Measurements from ENCODE around the gene PCSK5.
"Not testable (repeated sequence)": the region's sequence is repeated elsewhere in the genome, so short reads cannot be mapped to it uniquely, and the experiment has no call there.

Gene PCSK5

GRCh38 chr9:76007935-76008334, 117.5 kb downstream of the PCSK5 start:
- no peak for DNase-seq (ENCODE audit: low spot score)

GRCh38 chr9:76013809-76014208, 123.3 kb downstream of the PCSK5 start:
- DNase-seq (ENCODE audit: low spot score) = no peak

- DNase-seq (ENCODE audit: low spot score) = no peak
These were observed 127.8 kb downstream of the PCSK5 start for GRCh38 chr9:76018235-76018634.

GRCh38 chr9:76018761-76019160, 128.3 kb downstream of the PCSK5 start:
- DNase-seq (ENCODE audit: low spot score) = no peak

GRCh38 chr9:76020652-76021051, 130.2 kb downstream of the PCSK5 start:
- no peak for DNase-seq (ENCODE audit: low spot score)

- DNase-seq (ENCODE audit: low spot score) = no peak
These were observed 131.8 kb downstream of the PCSK5 start for GRCh38 chr9:76022317-76022716.

GRCh38 chr9:76023715-76024195, 133.3 kb downstream of the PCSK5 start:
- DNase-seq (ENCODE audit: low spot score) = no peak

- no peak for DNase-seq (ENCODE audit: low spot score)
These were observed 134.8 kb downstream of the PCSK5 start for GRCh38 chr9:76025286-76025685.

GRCh38 chr9:76026796-76027195, 136.3 kb downstream of the PCSK5 start:
- DNase-seq (ENCODE audit: low spot score) = no peak

- no peak for DNase-seq (ENCODE audit: low spot score)
These were observed 136.9 kb downstream of the PCSK5 start for GRCh38 chr9:76027416-76027815.

- no peak for DNase-seq (ENCODE audit: low spot score)
These were observed 137.4 kb downstream of the PCSK5 start for GRCh38 chr9:76027861-76028260.

- no peak for DNase-seq (ENCODE audit: low spot score)
These were observed 141.7 kb downstream of the PCSK5 start for GRCh38 chr9:76032038-76032796.

- no peak for DNase-seq (ENCODE audit: low spot score)
These were observed 142.4 kb downstream of the PCSK5 start for GRCh38 chr9:76032797-76033373.

- no peak for DNase-seq (ENCODE audit: low spot score)
These were observed 143.6 kb downstream of the PCSK5 start for GRCh38 chr9:76034049-76034448.

GRCh38 chr9:76036762-76037161, 146.3 kb downstream of the PCSK5 start:
- DNase-seq (ENCODE audit: low spot score) = no peak

- DNase-seq (ENCODE audit: low spot score) = no peak
These were observed 147.2 kb downstream of the PCSK5 start for GRCh38 chr9:76037587-76038225.

- no peak for DNase-seq (ENCODE audit: low spot score)
These were observed 148.0 kb downstream of the PCSK5 start for GRCh38 chr9:76038431-76038830.

GRCh38 chr9:76044266-76044819, 153.9 kb downstream of the PCSK5 start:
- no peak for DNase-seq (ENCODE audit: low spot score)

- no peak for DNase-seq (ENCODE audit: low spot score)
These were observed 154.7 kb downstream of the PCSK5 start for GRCh38 chr9:76045221-76045620.

GRCh38 chr9:76049341-76049740, 158.9 kb downstream of the PCSK5 start:
- DNase-seq (ENCODE audit: low spot score) = no peak

- DNase-seq (ENCODE audit: low spot score) = no peak
These were observed 177.2 kb downstream of the PCSK5 start for GRCh38 chr9:76067696-76068095.

GRCh38 chr9:76077537-76077936, 187.1 kb downstream of the PCSK5 start:
- DNase-seq (ENCODE audit: low spot score) = no peak

GRCh38 chr9:76081281-76081680, 190.8 kb downstream of the PCSK5 start:
- DNase-seq (ENCODE audit: low spot score) = not testable (repeated sequence)

Data from RKO (cell line).